ENCODE measurements around the gene ZRANB3. TPM values are rescaled to one million over a fixed set of nuclear protein-coding genes. Genes with fewer than 3 reads are reported as not detected.

The ZRANB3 gene
- total RNA-seq = 1 to 10 TPM; 1.6 to 7.4 (median 2.8) TPM

GRCh38 chr2:135530313-135531230 is at the start of gene ZRANB3:
TSS of gene ZRANB3 (minus strand) at chr2:135531218.
- H3K4me1 ChIP-seq = peaks cover 0 to 19% (median 0%) of the 10 kb centered on the region in 4 donors
- H3K27ac ChIP-seq = peak within 1 kb of the TSS; percentile 75 to 94 (median 90)
- no peaks in the 10 kb centered on the region for H3K27me3 ChIP-seq
- TF ChIP-seq CTCF (IDR thresholded peaks at IDR 0.05) (peak in 2 of 6 experiments; percentile 9 to 13), POLR2A (IDR thresholded peaks at IDR 0.05) (no peak)
- no peaks in the 10 kb centered on the region for H3K36me3 ChIP-seq
- peak; percentile 91 to 98 (median 96) for DNase-seq
- peak within 1 kb of the TSS; percentile 84 to 99 (median 86) for H3K4me3 ChIP-seq
- no peaks in the 10 kb centered on the region for H3K9me3 ChIP-seq

GRCh38 chr2:135573620-135574019 is 42.6 kb upstream of the ZRANB3 start:
- H3K27ac ChIP-seq = no peak overlapping the region

GRCh38 chr2:135570884-135571283 is 39.9 kb upstream of the ZRANB3 start:
- no peak overlapping the region for H3K4me3 ChIP-seq
- H3K9me3 ChIP-seq = no peaks in the 10 kb centered on the region
- DNase-seq = no peak
- H3K36me3 ChIP-seq = peaks cover 0 to 10% (median 0%) of the 10 kb centered on the region in 3 donors
- H3K27ac ChIP-seq = no peak overlapping the region
- H3K27me3 ChIP-seq = no peaks in the 10 kb centered on the region
- H3K4me1 ChIP-seq = no peaks in the 10 kb centered on the region
- no peak for TF ChIP-seq CTCF (IDR thresholded peaks at IDR 0.05)
- no peak for TF ChIP-seq POLR2A (IDR thresholded peaks at IDR 0.05)

More at GRCh38 chr2:135573620-135574019, 42.6 kb upstream of the ZRANB3 start:
- TF ChIP-seq POLR2A (IDR thresholded peaks at IDR 0.05) (no peak), CTCF (IDR thresholded peaks at IDR 0.05) (no peak)
- H3K36me3 ChIP-seq = peaks cover 0 to 10% (median 0%) of the 10 kb centered on the region in 3 donors
- no peaks in the 10 kb centered on the region for H3K27me3 ChIP-seq
- no peak overlapping the region for H3K4me3 ChIP-seq
- H3K9me3 ChIP-seq = no peaks in the 10 kb centered on the region
- DNase-seq = no peak
- H3K4me1 ChIP-seq = no peaks in the 10 kb centered on the region

- no peaks in the 10 kb centered on the region for H3K4me1 ChIP-seq
- no peaks in the 10 kb centered on the region for H3K27me3 ChIP-seq
- no peaks in the 10 kb centered on the region for H3K36me3 ChIP-seq
- H3K9me3 ChIP-seq = no peaks in the 10 kb centered on the region
- H3K4me3 ChIP-seq = no peak overlapping the region
- no peak overlapping the region for H3K27ac ChIP-seq
- no peak for TF ChIP-seq CTCF (IDR thresholded peaks at IDR 0.05)
- no peak for TF ChIP-seq POLR2A (IDR thresholded peaks at IDR 0.05)
- DNase-seq = no peak
These were observed 32.8 kb upstream of the ZRANB3 start for GRCh38 chr2:135563793-135564192.

GRCh38 chr2:135561925-135562324 is 30.9 kb upstream of the ZRANB3 start:
- Histone ChIP-seq H3K4me3 (no peak overlapping the region), H3K27me3 (no peaks in the 10 kb centered on the region), H3K36me3 (no peaks in the 10 kb centered on the region), H3K27ac (no peak overlapping the region), H3K9me3 (no peaks in the 10 kb centered on the region), H3K4me1 (no peaks in the 10 kb centered on the region)
- TF ChIP-seq POLR2A (IDR thresholded peaks at IDR 0.05) = no peak
- no peak for TF ChIP-seq CTCF (IDR thresholded peaks at IDR 0.05)
- no peak for DNase-seq
